GM21576 (cell line): ENCODE results near the gene AFAP1.

ENCODE experiments used
- ATAC-seq: cut with Tn5 transposase; IDR thresholded peaks from one replicate; pipeline ENCODE4 v1.9.1; 2021; ENCODE audit warnings: mild to moderate bottlenecking, moderate library complexity; ENCODE audit not compliant: unreplicated experiment

Gene AFAP1, protein sequence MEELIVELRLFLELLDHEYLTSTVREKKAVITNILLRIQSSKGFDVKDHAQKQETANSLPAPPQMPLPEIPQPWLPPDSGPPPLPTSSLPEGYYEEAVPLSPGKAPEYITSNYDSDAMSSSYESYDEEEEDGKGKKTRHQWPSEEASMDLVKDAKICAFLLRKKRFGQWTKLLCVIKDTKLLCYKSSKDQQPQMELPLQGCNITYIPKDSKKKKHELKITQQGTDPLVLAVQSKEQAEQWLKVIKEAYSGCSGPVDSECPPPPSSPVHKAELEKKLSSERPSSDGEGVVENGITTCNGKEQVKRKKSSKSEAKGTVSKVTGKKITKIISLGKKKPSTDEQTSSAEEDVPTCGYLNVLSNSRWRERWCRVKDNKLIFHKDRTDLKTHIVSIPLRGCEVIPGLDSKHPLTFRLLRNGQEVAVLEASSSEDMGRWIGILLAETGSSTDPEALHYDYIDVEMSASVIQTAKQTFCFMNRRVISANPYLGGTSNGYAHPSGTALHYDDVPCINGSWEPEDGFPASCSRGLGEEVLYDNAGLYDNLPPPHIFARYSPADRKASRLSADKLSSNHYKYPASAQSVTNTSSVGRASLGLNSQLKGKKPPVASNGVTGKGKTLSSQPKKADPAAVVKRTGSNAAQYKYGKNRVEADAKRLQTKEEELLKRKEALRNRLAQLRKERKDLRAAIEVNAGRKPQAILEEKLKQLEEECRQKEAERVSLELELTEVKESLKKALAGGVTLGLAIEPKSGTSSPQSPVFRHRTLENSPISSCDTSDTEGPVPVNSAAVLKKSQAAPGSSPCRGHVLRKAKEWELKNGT

DNA sequence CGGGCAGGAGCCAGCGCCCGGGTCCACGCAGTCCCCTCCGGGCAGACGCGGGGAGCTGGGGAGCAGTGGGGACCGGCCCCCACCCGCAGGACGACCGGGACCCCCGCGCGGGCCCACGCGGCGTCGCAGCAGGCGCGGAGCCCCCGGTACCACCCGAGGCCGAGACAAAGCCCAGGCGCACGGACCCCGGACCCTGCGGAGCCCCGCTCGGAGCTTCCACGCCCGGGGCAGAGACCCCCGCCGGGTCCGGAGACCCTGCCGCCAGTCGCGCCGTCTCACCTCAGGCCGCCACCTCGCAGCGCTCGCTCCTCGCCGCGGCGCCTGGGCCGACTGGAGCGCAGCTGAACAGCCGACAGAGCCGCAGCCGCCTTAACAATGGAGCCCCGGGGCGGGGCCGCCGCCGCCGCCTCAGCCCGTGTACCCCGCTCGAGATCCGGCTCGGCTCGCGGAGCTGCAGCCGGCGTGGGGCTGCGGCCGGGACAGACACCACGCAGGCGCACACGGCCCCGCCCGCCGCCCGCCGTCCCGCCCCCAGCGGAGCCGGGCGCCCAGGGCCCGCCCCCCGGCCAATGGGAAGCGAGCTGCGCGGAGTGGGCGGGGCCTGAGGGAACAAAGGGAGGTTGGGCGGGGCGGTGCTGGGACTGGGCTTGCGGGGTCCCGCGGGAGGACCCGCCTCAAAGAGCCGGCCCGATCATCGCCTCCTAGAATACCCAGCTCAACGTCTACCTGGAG, at the start of gene AFAP1:
TSS of gene AFAP1 (minus strand) at position 485 of the 732 bp plus-strand sequence. CDS start 67,783 bp downstream, outside the sequence.
- ATAC-seq = peak; percentile 86

DNA sequence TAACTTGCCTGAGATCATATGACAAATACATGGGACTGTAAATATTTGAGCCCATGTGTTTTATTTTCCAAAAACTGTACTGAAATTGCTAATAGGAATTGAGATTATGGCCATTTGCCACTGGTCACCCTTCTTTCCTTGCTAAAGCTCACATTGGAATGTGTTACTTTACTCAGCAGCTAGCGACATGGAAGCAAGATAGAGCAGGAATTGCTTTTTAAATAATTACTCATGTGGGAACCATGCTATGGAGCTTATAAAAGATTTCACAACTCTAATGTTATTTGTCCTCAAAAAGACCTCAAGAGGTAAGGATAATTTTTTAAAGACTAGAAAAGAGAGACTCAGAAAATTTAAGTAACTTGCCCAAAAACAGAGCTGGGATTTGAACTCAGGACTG, 48.8 kb upstream of the AFAP1 start:
- ATAC-seq = no peak

DNA sequence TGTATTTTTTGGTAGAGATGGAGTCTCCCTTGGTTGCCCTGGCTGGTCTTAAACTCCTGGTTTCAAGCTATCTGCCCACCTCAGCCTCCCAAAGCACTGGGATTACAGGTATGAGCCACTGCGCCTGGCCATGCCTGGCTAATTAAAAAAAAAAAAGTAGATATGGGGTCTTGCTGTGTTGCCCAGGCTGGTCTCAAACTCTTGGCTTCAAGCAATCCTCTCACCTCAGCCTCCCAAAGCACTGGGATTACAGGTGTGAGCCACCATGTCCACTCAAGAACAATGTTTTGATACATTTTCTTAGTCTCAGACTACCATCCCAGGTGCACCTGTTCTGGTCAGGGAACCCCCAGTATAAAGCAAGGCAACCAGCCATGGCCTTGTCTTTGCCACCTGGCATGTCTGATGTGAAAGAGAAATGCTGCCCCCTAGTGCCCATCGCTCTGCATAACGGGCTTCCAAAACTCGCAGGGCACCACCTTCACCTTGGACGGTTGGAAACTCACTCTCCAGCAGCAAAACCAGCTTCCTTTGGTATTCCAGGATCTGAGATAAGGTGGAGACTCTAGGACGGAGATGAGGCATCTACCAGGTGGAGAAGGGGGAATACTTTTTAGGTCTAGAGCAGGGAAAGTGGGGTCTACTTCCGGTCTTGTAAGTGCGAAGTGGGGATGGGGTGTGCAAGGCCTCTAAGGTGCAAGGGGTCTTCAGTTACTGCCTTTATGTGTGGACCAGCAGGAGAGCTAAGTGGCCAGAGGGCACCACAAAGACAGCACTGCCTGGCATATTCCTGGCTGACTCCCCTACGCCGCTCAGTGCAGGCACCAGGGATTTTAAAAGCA, 47.7 kb upstream of the AFAP1 start:
- peak; percentile 58 for ATAC-seq

DNA sequence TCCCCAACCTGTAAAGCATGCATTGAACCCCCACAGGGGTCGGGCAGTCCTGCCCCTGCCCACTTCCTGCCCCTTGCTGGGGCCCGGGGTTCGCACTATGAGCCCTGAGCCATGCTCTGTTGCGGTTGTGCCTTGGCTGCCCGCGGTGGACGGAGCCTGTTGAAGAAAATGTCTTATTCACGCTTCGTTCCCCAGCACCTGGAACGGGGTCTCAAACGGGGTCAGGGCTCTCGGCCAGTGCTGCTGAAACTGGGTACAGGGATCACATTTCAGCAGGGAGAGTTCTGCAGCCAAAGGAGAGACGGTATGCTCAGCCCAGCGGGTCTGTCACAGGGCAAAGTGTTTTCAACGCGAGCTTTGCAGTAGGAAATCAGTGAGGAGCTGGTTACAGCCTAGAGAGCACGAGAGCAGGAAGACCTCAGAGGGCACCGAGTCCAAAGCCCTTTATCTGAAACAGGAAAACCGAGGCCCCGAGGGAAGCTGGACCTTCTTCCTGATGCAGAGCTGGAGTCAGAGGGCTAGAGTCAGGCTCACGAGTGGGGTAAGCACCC, 46.3 kb upstream of the AFAP1 start:
- ATAC-seq = no peak

DNA sequence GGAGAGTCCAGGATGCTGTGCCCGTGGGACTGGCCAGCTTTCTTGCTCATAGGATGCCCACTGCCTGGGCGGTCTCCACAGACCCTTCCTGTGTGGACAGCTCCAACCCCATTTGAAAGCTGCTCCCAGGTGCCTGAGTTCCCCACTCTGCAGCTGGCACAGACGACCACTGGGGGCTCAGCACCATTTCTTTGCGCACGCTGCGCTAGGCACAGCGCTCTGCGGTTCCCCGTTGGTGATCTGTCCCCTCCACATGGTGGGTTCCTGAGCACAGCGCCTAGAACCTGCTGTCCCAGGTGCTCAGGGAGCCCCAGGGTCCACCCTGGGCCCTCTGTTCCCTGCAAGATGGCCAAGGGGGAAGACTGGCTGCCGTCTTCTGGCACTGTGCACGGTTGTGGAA, 45.4 kb upstream of the AFAP1 start:
- no peak for ATAC-seq

DNA sequence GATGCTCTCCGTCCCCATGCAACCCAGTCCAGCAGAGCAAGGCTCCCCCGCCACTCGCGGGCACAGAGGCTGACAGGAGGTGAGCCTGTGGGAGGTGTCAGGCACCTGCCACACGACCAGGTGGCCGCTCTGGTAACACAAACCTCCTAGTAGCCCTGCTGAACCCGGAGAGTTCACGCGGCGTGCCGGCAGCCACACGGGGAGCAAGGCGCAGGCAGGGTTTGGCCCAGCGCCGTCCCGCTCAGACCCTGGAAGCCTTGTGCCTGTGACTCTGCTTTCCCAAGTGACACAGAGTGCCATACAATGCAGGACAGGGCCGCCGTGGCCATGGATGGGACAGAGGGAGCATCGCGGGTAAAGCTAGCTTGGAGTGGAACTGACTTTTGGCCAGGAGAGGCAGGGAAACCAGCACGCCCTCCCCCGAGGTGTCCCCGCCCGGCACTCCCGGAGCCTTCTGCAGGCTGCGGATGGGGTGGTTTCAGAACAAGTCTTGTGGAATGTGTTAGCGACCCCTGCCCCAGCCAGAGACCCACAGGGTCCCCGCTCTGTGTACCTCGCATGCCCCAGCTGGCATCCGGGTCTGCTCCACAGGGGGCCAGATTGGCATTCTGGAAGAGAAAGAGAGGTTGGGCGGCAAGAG, 44.7 kb upstream of the AFAP1 start:
- ATAC-seq = no peak

DNA sequence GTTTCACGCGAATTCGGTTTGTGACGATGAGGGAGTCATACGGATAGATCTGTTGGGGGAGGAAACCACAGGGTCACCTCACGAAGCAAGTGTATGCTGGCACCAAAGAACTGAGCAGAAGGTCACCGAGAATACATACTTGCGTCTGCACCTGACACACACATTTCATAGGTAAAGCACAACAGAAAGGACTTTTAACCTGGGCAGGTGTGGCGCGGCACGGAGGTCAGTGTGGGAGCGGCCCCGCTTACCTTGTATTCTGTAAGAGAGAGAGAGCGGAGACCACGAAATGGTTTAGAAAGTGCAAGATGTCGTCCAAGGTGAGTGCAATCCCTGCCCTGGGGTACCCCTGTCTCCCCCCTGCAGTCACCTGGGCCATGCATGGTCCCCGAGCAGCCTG, 43.6 kb upstream of the AFAP1 start:
- no peak for ATAC-seq

DNA sequence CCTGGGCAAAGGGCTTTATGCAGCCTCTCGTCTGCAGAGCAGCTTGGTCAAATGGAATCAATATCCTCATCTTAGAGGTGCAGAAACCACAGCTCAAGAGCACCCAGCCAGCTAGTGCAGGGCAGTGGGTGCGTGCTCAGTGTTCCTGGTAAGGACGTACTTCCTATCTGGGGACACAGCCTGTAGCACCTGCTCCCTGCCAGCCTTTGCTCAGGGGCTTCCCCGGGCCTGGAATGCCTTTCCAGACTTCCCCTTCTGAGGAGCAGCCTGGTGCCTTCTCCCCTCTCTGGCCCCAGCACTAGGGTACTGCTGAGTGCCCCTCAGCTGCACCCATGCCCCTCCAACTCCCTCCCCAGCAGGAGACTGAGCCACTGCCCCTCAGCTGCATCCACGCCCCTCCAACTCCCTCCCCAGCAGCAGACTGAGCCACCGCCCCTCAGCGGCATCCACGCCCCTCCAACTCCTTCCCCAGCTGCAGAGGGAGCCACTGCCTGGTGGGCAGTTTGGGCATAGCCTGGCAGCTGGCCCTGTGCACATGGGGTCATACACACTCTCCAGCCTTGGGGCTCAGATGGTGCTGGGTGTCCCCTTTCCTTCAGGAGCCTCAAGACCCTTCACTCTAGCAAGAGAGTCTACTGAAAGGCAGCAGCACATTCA, 42.2 kb upstream of the AFAP1 start:
- ATAC-seq = no peak

DNA sequence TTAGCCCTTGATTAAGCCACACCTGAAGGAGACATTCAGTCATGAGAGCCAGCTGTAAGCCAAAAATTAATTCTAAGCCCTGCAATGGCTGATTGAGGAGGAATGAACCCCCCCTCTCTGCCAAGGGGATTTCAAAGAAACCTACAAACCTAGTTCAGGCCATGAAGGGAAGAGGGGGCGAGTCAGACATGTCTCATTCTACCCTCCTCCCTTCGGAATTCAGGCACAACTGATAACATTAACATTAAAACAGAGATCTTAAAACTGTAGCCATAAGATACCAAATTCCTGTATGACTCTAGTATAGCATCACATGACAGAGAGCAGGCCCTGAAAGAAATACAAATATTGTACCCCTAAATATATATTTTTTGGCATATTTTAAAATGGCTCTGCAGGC, 40.4 kb upstream of the AFAP1 start:
- no peak for ATAC-seq

DNA sequence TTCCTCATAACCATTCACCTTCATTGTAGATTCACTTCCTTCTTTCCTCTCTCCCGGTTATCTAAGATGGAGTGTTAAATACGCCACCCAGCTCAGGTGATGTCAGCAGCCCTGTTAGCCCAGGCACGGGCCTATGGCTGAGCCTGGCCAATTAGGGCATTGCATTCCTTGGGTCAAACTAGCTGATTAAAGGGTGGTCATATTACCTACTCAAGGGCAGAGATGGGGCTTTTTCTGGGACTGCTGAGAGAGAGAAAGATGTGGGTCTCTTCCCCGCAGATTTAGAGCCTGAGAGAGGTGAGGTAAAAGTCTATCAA, 39.9 kb upstream of the AFAP1 start:
- no peak for ATAC-seq

DNA sequence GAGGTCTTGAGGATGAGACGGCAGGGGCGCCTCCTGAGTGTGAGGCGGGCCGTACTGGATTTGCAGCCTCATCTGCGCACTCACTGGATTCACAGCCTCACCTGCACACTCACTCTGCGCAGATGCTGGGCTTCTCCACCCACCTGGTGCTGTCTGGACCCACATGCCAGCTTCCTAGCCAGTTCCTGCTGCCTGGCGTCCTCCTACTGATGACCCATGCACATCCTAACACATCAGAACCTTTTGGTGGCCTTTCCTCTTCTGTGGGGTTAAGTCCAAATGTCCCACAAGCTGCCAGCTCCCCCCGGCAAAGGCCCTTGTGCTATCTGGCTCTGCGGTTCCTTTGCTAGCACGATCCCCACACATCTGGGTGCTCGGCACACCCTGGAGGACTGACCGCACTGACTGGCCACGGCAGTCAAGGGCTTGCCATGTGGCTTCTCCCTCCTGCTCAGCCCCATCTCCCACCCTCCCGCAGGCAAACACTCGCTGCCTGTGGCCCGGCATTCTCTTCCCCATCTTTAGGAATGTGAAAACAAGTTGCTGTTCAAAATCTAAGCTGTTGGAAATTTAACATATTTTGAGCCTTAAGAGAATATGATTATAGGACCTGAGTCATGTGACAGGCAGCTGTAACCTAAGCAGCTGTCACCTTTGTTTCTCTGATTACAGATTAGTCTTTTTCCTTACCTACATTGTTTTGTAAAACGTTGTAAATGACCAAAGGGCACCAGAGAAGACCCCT, 39.4 kb upstream of the AFAP1 start:
- ATAC-seq = no peak

DNA sequence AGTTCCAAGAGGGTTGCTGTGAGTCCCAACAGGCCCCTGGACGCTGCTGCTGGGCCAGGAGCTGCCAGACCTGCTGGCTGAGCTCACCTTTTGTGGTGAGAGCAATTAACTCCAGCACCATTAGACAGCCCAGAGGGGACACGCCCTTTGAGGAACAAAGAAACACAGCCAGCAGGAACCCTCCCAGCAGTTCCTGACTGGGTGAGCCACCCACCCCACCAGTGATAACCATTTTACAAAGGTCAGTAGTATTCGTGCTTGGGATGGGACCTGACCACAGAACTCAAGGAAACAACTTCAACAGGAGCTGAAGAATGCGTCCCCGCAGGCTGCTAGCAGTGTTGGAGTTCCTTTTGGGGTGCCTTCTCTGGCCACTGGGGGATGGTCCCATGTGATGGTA, 38.8 kb upstream of the AFAP1 start:
- no peak for ATAC-seq

DNA sequence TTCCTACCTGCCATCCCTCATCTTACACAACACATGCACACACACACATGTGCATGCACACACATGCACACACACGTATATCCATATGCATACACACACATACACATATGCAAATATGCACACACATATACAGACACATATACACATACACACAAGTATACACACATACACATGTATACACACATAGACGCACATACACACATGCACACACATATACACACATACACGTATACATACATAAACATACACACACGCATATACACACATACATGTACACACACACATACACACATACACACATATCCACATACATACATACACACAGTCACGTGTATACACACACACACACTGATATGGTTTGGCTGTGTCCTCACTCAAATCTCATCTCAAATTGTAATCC, 37.0 kb upstream of the AFAP1 start:
- no peak for ATAC-seq

DNA sequence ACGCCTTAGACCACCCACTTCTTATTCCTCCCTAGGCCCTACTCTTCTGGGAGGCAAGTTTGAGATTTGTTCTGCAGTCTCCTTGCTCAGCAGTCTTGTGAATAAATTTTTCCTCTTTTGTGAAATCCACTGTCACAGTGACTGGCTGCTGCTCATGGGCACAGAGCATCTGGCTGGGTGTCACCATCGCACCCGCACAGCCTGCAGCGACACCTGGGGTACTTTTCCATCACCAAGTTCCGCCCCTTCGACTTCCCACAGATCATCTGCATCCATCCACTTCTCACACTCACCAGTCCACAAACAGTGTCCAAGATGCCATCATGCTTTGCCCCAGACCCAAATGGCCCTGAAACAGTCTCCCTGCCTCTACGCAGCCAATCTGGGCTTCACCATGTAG, 36.4 kb upstream of the AFAP1 start:
- ATAC-seq = no peak

DNA sequence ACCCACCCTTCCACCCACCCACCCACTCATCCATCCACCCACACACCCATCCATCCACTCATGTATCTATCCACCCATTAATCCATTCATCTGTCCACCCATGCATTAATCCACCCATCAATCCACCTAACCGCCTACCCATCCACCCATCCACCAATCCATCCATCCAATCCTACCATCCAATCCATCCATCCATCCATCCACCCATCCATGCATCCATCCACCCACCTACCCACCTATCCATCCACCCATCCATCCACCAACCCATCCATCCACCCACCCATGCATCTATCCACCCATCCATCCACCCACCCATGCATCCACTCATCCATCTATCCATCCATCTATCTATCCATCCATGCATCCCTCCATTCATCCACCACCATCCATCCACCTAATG, 34.8 kb upstream of the AFAP1 start:
- ATAC-seq = no peak

DNA sequence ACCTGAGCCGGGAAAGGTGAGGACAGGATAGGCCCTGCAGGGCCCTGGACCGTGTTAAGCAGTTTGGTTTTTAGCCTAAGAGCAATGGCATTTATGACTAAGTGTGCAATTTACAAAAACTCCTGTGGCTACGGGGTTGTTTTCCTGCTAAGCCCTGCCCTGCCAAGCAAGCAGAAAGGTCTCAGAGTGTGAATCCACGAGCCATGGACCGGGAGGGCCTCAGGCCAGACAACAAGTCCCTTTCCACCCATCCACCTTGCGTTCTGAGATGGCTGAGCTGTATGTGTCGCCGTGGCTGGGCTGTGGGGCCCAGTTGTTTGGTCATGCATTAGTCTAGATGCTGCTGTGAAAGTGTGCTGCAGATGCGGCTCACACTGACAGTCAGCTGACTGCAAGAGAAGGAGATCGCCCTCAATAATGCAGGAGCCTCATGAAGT, 33.9 kb upstream of the AFAP1 start:
- no peak for ATAC-seq

DNA sequence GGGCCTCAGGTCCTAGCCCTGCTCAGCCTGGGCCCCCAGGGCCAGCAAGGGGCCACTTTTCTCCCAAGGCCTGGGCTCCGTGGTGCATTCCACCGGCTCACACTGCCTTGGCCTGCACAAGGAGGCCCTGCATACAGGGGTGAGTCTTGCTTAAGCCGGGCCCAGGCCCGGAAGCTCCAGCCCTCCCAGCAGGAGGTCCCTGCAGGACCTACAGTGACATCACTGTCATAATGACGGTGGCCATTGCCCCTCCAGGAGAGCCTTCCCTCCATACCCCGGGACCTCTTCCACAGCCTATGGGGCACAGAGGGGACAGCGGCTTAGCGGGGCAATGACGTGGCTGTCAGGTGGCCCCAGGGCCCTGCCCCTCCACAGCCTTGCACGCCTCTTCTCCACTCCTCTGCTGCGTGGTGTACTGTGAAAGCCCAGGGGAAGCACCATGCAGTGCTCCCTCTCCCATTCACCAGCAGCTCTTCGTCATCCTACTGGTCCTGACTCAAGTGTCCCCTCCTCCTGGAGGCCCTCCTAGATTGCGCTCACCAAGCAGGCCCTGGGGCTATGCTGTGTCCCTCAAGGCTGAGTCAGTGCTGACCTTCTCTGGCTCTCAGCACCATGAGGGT, 32.3 kb upstream of the AFAP1 start:
- ATAC-seq = no peak

DNA sequence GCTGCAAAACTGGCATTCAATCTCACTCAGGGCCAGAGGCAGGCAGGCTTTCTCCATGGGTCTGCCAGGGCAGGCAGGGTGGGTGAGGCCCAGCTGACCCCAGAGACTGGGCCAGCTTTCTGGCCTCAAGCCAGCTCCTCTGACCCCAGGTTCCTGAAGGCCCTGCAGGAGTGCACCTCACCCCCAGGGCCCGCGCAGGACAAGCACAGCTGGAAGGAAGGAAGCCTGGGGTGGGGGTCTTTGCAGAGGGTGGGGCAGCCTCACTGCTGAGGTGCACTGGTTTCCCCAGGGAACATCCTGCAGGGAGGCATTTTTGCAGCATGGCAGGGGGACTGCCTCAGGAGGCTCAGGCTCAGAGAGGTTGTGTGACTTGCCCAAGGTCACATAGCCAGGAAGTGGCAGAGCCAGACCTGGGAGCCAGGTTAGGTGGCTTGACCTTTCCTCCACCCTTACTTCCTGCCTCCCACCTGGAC, 31.5 kb upstream of the AFAP1 start:
- no peak for ATAC-seq
